Left hindlimb (tissue), 1 donor: Measurements from ENCODE around the gene TNNI3.
"Not testable (repeated sequence)": the region's sequence is repeated elsewhere in the genome, so short reads cannot be mapped to it uniquely, and the experiment has no call there.

Source experiments
- DNase-seq: peaks from one replicate; pipeline ENCODE4 v3.0.0-alpha.2; 2018

Gene TNNI3

GRCh38 chr19:55157064-55157908 is at the start of gene TNNI3:
Gene TNNI3, minus strand, starts transcription at chr19:55157732. Its CDS starts 143 bp downstream, at chr19:55157589.
- DNase-seq = no peak

GRCh38 chr19:55206664-55207500 is 49.4 kb upstream of the TNNI3 start:
- DNase-seq = peak; percentile 77

- not testable (repeated sequence) for DNase-seq
These were observed 44.7 kb upstream of the TNNI3 start for GRCh38 chr19:55202199-55202598.

- no peak for DNase-seq
These were observed 42.2 kb upstream of the TNNI3 start for GRCh38 chr19:55199620-55200204.

GRCh38 chr19:55198651-55199050 is 41.1 kb upstream of the TNNI3 start:
- no peak for DNase-seq

GRCh38 chr19:55197528-55197927 is 40.0 kb upstream of the TNNI3 start:
- DNase-seq = no peak

GRCh38 chr19:55196803-55197202 is 39.3 kb upstream of the TNNI3 start:
- DNase-seq = no peak

- no peak for DNase-seq
These were observed 35.9 kb upstream of the TNNI3 start for GRCh38 chr19:55193481-55193880.

- no peak for DNase-seq
These were observed 31.9 kb upstream of the TNNI3 start for GRCh38 chr19:55189403-55189835.

GRCh38 chr19:55188625-55189024 is 31.1 kb upstream of the TNNI3 start:
- DNase-seq = no peak

GRCh38 chr19:55186080-55186479 is 28.5 kb upstream of the TNNI3 start:
- no peak for DNase-seq

GRCh38 chr19:55181740-55182139 is 24.2 kb upstream of the TNNI3 start:
- DNase-seq = no peak

GRCh38 chr19:55179606-55180484 is 22.3 kb upstream of the TNNI3 start, which contains the start of gene SYT5:
Gene SYT5, minus strand, starts transcription at chr19:55180289. Its CDS starts 1,248 bp downstream, at chr19:55179041.
- peak; percentile 50 for DNase-seq

- DNase-seq = peak; percentile 83
These were observed 21.5 kb upstream of the TNNI3 start for GRCh38 chr19:55178781-55179599.

GRCh38 chr19:55176076-55176475 is 18.5 kb upstream of the TNNI3 start:
- DNase-seq = no peak

- DNase-seq = no peak
These were observed 17.8 kb upstream of the TNNI3 start for GRCh38 chr19:55175117-55175867.

GRCh38 chr19:55174425-55175116 is 17.0 kb upstream of the TNNI3 start:
- no peak for DNase-seq

- no peak for DNase-seq
These were observed 16.3 kb upstream of the TNNI3 start for GRCh38 chr19:55173714-55174409.

GRCh38 chr19:55173186-55173713 is 15.7 kb upstream of the TNNI3 start:
- no peak for DNase-seq
